Fibroblast of skin of left quadriceps (primary cell): ENCODE results near the gene ERC2.

Experiments used
- DNase-seq, 2 experiments: peaks; one replicate each; pipeline ENCODE4 v3.0.0-alpha.2; 2013; ENCODE audit warnings: low read depth in 2 of 2

ERC2 gene

DNA sequence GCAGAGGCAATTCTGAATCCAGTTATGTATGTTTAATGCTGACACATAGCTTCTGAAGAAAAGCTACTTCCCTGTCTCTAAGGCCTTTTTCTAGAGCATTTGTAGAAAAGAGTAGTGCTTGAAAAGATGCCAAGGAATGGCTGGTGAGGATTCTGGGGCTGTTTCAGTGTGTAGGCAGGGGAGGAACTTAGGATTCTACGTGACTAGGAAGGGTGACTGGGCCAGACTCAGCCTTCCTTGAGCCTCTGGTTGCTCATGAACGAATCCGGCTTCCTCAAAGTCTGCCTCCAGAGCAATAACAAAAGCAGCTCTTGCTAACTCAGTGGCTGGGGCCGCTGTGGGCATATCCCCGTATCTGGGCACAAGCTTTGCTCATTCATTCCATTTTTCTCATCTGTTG lies 876.4 kb downstream of the ERC2 start:
- DNase-seq, result no peak

DNA sequence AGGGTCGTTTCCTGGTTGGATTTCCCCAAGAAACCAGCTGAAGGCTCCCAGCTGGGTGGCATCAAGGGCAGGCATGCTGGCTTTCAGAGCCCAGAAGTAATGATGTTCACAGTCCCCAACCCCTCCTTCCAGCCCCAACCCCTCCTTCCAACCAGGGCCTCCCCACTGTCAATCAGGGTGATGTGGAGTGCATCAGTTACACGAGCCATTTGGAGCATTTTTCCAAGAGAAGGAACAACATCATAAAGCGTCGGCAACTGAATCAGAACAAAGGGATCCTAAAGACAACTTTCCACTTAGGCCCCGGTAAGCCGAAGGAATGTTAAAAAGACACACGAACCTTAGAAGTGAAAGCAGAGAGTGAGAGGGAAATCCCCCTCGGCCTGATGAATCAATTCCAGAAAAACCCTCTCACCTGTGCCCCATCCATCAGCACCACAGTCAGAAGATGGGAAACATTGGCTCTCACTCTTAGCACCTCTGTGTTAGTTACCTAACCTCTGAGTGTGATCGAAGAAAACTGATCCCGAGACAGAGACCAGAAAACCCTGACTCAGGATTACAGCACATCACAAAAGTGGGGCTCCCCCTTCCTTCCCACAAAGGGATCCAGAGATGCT lies 880.0 kb downstream of the ERC2 start:
- no peak for DNase-seq

DNA sequence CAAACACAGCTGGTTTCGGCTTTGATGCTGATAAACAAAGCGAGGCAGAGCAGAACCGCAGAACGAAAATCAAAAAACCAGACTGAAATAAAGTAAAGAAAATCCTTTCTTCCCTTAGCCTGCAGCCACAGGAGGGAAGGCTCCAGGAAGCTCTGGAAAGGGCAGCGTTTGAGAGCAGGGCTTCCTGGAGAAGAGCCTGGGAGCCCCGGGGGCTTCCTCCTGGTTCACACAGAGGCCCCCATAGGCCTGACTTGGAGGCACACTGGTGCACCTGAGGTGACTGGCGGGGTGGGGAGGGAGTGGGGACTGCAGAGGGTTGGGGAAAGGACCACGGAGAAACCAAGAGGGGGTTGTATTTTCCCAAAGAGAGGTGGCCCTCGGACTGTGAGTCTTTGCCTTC lies 882.4 kb downstream of the ERC2 start:
- DNase-seq, result no peak

DNA sequence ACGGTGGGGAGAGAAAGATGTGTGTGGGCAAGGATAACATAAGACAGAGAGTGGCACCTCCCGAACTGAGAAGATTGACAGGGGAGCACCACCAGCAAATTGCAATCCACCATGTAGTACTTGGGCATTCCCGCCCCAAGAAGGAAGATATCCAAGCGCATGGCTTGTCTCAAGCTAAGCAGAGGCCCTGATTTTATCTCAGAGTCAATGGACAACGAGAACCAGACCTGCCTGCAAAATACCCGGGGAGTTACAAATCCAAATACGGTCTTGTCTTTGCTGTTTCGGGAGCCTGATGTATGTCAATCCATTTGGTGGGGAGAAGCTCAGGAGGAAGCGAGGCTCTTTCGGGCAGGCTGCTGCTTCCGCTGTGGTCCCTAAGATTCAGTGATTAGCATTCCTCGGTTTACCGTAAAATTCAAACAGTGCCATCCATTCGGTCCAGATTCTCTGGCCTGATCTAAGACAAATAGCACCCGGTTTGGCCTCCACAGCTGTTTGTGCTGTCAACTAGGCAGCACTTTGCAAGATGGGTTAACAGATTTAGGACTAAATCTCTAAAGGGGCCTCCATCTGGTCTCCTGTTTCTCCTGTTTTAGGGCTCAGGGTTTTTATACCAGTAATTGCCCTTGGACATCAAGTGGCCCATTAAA lies 883.4 kb downstream of the ERC2 start:
- DNase-seq, result no peak

DNA sequence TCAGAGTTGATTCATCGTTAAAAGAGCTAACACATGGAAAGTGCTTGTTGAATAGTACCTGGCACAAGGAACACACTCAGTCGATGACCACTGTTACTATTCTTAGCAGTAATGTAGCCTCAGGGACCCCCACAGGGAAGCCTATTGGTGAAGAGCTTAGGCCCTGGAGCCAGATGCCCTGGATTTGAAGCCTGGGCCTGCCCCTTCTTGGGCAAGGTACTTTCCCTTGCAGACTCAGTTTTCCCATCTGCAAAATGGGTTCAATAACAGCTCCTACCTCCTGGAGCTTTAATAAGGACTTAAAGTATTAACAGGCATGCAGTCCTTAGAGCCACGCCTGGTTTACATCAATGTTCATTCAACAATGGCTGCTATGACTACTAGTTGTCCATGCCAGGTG lies 884.2 kb downstream of the ERC2 start:
- no peak for DNase-seq

DNA sequence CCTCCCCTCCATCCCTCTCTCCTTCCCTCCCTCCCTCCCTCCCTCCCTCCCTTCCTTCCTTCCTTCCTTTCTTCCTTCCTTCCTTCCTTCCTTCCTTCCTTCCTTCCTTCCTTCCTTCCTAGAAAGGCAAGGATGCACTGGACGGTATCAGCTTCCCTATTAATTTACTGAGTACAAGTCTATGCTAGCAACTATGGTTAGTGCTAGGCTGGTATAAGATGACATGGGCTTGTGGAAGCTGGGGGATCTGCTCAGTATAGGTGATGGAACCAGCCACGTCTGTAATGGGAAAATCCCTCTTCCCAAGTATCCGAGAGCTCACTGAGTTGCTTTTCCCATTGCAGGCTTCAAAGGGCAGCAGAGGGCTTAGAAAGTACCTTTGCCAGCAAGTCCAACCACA lies 884.8 kb downstream of the ERC2 start:
- no peak for DNase-seq

DNA sequence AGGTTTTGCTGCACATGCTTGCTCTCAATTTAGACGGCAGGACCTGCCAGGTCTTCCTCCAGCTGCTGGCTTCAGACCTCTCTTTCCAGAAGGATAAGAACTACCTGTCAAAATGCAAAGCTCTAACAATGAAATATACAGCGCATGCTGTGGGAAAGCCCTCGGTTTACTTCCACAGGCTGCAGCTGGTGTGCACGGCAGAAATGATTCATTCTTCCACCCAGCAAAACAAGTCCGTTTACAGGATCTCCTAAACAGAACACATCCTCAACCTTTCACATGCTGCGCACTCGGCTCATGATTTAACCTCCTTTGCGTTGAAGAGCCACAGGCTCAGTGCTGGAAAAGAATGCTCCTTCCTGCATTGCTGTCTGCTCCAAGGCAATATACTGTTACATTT lies 888.8 kb downstream of the ERC2 start:
- peak in 1 of 2 experiments; percentile 12 for DNase-seq

DNA sequence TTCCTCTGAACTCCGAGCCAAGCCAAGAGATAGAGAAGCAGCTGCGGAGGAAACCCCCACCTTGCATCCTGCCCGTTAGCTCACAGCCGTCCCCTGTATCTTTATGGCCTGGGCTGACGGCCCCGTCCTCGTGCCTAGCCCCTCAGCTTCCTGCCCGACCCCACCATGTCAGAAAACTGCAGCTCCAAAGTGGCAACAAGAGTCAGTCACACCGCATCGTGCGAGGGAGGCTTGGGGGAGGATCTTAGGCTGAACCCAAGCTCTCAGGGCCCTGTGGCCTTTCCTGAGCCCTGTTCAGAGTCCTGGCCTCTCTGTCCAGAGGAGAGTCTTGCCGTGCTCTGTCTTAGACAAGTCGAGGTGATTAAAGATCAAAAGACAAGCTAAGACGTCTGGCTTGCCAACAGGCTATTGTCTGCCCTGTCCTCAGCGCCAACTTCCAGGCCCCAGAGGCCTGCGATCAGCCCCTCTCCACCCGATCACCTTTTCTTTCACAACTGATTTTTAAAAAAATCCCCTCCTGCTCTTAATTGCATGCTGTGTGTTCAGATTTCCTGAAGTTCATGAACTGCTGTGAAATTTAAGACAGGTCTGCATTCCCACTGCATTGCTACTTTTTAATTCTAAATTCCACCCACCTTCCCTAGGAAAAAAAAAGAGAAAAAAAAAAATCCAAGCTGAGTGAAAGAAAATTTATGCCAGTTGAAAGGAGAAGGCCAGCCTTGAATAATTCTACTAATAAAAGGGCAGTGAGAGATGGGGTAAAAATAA lies 891.5 kb downstream of the ERC2 start:
- DNase-seq, result no peak

DNA sequence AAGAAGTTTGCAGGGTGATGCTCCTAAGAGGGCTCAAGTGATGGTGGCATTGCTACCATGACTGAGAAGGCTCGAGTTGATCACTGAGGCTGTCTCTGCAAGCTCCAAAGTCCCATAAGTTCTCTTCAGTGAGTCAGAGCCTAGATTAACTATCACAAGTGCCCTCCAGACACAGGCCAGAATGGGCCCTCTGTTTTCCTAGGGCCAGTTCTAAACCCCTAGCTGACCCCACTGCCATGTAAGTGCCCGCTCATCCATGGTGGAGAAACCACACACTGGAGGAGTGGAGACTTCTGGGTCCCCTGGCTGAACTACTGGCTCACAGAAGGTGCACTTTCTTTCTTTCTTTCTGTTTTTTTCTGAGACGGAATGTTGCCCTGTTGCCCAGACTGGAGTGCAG lies 893.6 kb downstream of the ERC2 start:
- DNase-seq, result no peak

DNA sequence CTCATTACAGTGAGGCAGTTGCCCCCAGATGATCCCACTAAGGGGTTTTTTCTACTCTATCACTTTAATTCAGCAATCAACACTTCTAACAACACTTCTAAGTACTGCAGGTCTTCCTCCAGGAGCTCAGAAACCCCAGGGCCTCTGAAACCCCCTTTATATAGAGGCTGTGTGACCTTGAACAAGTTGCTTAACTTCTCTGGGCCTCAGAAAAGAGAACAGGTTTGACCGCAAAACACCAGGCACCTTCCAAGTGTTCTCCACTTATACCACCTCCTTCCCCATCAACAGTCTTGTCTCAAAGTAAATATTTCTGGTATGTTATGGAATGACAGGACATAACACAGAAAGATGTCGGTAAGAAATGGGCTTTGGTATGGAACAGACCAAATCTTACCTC lies 895.5 kb downstream of the ERC2 start:
- no peak for DNase-seq

DNA sequence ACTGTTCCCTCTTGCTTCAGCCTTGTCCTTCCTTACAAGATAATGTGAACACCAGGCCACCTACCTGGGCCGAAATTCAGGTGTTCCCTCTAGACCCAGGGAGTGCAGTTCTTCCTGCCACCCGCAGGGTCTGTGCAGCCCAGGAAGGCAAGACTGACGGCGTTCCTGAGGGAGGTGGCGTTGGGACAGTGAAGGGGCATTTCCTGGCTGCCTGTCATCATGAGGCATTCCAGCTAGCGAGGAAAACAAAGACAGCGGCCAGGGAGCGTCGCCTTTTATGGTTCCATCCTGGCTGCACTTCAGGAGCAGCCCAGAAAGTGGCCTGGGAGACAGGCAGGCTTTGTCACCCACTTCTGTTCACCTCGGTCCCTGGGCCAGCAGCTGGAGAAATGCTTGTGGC lies 896.4 kb downstream of the ERC2 start:
- DNase-seq, result no peak

DNA sequence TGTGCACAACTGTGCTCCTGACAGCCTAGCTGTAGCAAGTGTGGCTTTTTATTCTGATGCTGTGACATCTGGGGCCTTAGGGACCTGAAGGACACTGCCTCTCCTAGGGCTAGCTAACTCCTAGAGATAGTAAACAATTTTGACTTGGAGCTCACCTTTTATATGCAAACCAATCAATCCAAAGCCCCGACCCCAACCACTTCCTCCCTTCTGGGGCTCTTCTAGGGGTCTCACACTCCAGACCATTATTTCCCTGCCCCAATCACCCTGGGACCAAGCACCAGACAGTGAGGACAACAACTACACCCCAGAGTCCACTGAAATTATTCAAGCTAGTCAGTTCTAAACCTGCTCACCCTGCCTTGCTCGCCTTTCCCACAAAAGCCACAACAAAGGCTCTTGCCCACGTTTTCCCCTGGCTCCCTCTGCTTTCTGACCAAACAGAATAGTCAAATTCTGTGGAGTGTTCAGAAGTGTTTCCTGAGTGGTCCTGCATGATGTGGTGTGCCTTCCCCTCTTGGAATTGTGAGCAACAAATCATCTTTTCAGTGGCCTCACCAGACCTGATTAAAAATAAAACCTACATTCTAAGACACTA lies 897.0 kb downstream of the ERC2 start:
- no peak for DNase-seq

DNA sequence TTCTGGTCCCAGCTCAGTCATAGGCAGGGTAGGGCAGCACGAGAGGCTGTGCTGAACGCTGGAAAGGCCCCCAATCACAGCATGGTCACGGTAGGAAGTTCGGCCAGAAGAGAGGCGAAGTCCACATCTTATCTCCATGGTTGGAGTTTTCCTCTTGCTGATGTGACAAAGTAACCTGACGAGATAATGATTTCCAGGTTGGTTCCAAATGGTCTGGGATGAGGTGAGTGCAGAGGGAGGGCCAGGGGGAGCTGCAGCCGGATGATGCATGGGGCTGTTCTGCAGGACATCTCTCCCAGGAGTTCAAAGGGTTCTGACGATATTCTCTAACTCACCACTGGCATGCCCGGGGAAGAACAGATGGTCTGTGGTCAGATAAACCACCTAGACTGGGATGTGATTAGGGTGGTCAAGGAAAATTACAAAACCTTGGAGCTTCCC lies 898.0 kb downstream of the ERC2 start:
- no peak for DNase-seq

DNA sequence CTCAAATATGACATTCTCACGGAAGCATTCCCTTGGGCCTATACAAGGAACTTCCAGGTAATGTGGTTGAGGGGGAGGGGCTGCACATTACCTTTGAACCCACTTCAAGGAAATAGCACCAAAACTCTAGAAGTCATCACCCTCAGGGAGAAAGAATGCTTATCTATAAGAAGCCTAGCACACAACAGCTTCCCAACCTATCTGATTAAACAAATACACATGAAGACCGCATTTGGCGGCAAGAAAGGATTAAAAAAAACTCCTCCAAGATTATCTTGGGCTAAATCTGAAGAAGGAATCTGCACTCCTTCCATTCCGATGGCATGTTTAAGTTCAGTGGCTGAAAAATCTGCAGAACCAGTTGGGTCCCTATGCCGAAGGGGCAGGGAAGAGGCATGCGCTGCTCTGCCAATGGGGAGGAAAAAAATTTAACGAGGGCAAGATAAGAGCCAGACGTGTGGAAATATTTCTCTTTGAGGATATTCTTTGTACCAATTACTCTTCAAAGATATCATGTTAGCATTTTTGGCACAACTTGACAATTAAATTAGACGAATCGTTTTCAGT lies 899.2 kb downstream of the ERC2 start:
- no peak for DNase-seq

DNA sequence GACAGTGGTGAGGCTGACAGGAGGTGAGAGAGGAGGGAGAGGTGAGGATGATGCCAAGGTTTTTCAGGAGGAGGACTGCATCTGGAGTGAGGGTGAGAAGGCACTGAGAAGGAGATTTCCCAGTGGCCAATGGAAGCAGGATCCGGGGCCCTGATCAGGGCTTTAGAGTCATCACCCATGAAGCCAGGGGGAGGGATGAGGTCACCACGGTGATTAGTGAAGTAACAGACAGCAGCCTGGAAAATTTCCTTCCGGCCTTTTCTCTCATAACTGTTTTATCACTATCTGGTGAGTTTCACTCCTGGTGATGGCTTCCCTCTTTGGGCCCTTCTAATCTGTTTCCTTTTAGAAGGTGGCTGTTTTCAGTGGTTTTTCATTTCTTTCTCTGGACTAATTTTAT lies 900.7 kb downstream of the ERC2 start:
- no peak for DNase-seq

DNA sequence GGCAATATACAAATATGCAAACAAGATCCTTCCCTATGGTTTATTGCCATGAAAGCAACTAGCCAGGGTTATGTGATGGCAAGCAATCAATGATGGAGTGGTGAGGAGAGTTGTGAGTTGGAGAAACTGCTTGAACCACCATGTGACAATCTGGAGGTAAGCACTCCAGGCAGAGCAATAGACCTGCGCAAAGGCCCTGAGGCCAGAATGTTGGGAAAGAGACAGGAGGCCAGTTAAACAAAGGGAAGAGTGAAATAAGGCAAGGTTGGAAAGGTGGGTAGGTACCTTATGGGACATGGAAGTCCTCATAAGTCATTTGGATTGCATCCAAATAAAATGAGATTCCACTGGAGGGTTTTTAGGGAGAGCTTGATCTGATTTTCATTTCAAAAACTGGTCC lies 901.1 kb downstream of the ERC2 start:
- DNase-seq, result no peak

DNA sequence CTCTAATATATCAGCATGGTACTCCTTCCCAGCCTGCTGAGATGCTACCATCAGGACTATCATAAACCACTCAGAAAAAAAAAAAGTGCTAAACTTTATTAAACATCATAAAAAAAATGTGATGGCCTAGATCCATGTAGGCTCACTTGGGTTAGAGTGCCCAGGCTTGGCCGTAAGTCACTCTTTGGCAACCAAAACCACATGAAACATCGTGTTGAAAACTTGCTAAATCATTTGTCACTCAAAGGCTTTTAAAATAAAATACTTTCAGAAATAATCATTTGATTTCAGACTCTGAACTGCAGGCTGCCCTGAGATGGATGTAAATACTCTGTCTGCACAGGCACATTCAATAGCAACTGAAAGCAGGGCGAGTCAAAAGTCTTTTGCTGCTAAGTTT lies 902.7 kb downstream of the ERC2 start:
- DNase-seq, result no peak

DNA sequence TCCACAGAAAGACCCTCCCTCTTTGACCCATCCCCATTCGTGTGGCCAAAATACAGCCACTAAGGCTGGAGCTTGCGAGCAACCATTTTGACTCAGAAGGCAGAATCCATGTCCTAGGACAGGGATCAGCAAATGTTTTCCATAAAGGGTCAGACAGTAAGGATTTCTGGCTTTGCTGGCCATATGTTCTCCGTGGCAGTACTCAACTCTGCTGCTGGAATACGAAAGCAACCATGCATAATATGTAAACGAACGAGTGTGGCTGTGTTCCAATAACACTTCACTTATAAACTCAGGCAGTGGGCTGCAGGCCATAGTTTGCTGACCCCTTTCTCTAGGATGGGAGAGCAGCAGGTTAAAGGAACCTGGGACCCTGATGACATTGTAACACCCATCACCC lies 903.5 kb downstream of the ERC2 start:
- DNase-seq, result no peak

DNA sequence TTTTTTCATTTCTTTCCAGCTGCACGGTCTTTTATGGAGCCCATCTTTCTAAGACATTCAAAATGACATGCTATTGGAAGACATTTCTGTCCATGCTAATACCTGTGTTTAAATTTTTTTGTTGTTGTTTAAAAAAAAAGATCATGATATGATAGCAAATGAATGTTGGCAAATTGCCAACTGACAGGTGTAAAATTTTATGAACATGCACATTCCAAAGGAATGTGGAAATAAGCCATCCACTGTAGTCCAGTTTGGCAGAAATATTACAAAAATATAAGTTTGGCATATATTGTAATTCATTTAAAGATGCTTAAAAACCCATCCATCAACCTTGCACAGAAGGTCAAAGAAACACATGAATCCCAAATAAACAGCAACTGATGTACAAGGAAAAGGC lies 905.6 kb downstream of the ERC2 start:
- DNase-seq, result peak in 1 of 2 experiments; percentile 25

DNA sequence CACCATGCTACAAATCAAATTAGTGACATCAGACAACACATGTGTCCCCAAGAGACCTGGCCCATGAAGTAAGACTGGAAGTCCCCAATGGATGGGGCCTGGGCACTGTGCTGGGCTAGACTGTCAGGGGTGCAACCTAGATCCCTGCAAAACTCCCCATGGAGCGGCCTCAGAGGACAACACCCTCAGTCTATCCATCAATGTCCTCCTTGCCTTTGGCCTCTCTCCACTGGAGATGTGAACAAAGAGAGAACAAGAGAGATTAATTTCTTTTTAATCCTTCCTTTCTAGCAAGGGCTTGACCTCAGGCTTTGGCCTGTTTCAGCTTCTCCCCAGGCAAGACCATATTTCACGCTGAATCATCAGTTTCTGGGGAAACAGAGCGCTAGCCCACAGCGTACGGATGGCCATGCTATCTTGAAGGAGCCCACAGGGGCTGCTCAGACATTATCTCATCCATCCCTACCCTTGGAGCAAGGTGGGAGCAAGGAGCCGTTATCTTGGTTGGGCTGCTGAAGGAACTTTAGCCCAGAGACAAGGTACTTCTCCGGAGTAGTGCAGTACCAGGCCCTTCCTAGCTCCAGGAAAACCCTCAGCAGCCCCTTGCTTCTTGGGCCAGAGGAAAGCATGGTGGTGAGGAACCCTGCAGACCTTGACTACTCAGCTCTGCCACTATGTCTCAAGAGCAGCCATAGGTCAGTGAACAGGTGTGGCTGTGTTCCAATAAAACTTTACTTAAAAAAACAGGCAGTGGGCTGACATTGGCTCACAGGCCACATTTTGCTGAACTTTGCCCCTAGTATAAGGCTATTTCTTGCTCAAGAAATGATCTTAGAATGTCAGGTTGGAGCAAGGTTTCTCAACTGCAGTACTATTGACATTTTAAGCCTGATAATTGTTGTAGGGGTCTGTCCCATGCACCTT lies 908.5 kb downstream of the ERC2 start:
- DNase-seq, result no peak

DNA sequence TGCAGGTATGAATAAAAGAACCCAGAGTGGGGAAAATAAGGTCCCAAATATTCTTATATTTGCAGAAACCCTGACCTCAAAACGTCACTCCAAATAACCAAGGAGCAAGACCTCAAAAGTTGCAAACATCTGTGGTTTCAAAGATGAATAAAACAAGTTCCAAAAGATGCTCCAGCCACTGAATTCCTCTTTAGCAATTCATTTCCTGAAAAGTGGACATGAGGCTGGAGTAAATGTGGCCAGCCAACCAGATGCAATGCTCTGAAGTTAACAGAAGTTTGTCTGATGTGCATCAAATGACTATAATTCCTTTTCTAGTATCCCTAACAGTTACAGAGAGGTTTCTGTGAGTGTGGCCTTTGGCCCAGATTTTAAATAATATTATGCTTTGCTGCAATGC lies 910.0 kb downstream of the ERC2 start:
- peak in 1 of 2 experiments; percentile 21 for DNase-seq
